Suprapubic skin (tissue), 4 donors: Measurements from ENCODE around the gene PTGR3. TPM values are rescaled to one million over a fixed set of nuclear protein-coding genes. Genes with fewer than 3 reads are reported as not detected.

ENCODE experiments used
- total RNA-seq, 4 donors: library from RNA; depleted of rRNA; stranded (reverse); fragments of >200 nt; gene quantifications; one replicate each; pipeline ENCODE4 v1.1.0, GENCODE V29; 2016

Gene PTGR3
- total RNA-seq, 4 donors from 2014 or later, result 14.0 to 20.4 (median 15.5) TPM

Other genes with a start within 250 kb of the PTGR3 start
- 10 to 100 TPM; 15.2 to 24.5 (median 20.3) TPM for gene TSHZ1, start 1.7 kb upstream of the PTGR3 start, total RNA-seq
- not detected for gene SMIM21, start 218.6 kb upstream of the PTGR3 start, total RNA-seq